Mucosa of rectum (tissue), 2 donors: ENCODE results near the gene RCVRN.
A peak's percentile ranks its signal among the peaks of the same experiment; 100 is the strongest.

Experiments used
- H3K27ac ChIP-seq, 2 donors: one replicate each; pipeline ENCODE4 v1.7.0; 2013; ENCODE audit warnings: inconsistent platforms in 2 of 2, low read depth in 2 of 2, low read length in 2 of 2
- H3K27me3 ChIP-seq, 2 donors: one replicate each; pipeline ENCODE4 v1.7.0; 2013; ENCODE audit warnings: low read length in 2 of 2; ENCODE audit not compliant: control insufficient read depth in 2 of 2, insufficient read depth in 2 of 2
- H3K36me3 ChIP-seq, 2 donors: one replicate each; pipeline ENCODE4 v1.7.0; 2013; ENCODE audit warnings: low read length in 2 of 2; ENCODE audit not compliant: control insufficient read depth in 2 of 2, insufficient read depth in 2 of 2
- H3K4me1 ChIP-seq, 2 donors: one replicate each; pipeline ENCODE4 v1.7.0; 2013; ENCODE audit warnings: low read length in 2 of 2, mild to moderate bottlenecking in 1 of 2; ENCODE audit not compliant: control insufficient read depth in 2 of 2, insufficient read depth in 2 of 2
- H3K4me3 ChIP-seq, 2 donors: one replicate each; pipeline ENCODE4 v1.7.0; 2013; ENCODE audit warnings: low read length in 2 of 2
- H3K9ac ChIP-seq, 2 donors: one replicate each; pipeline ENCODE4 v1.7.0; 2013; ENCODE audit warnings: low read length in 2 of 2, low read depth in 1 of 2, mild to moderate bottlenecking in 1 of 2
- H3K9me3 ChIP-seq, 2 donors: one replicate each; pipeline ENCODE4 v1.7.0; 2013; ENCODE audit warnings: low read length in 2 of 2; ENCODE audit not compliant: control insufficient read depth in 2 of 2
- donor health status: healthy.
- donor health status: Normal muscosa, but diverticular disease.

The RCVRN gene

GRCh38 chr17:9880582-9880999 lies 24.5 kb downstream of the RCVRN start:
- Histone ChIP-seq H3K36me3 (no peaks in the 10 kb centered on the region), H3K4me1 (no peaks in the 10 kb centered on the region), H3K27ac (no peak overlapping the region), H3K27me3 (no peaks in the 10 kb centered on the region), H3K4me3 (no peak overlapping the region), H3K9ac (no peak overlapping the region), H3K9me3 (peaks cover 0 to 3% of the 10 kb centered on the region in 2 donors)

GRCh38 chr17:9878786-9879525 lies 26.1 kb downstream of the RCVRN start:
- Histone ChIP-seq H3K36me3 (no peaks in the 10 kb centered on the region), H3K9me3 (peaks cover 0 to 3% of the 10 kb centered on the region in 2 donors), H3K27ac (no peak overlapping the region)

GRCh38 chr17:9878356-9878755 lies 26.7 kb downstream of the RCVRN start:
- Histone ChIP-seq H3K27ac (no peak overlapping the region), H3K27me3 (no peaks in the 10 kb centered on the region), H3K36me3 (no peaks in the 10 kb centered on the region), H3K4me3 (no peak overlapping the region), H3K9ac (no peak overlapping the region), H3K9me3 (peaks cover 0 to 3% of the 10 kb centered on the region in 2 donors), H3K4me1 (no peaks in the 10 kb centered on the region)

More at GRCh38 chr17:9878786-9879525, 26.1 kb downstream of the RCVRN start:
- Histone ChIP-seq H3K4me3 (no peak overlapping the region), H3K4me1 (no peaks in the 10 kb centered on the region), H3K9ac (no peak overlapping the region), H3K27me3 (no peaks in the 10 kb centered on the region)

- Histone ChIP-seq H3K27ac (no peak overlapping the region), H3K9me3 (no peaks in the 10 kb centered on the region), H3K27me3 (no peaks in the 10 kb centered on the region)
Measured at GRCh38 chr17:9875441-9875840, 29.6 kb downstream of the RCVRN start.

GRCh38 chr17:9874722-9875121 lies 30.3 kb downstream of the RCVRN start:
- peak overlapping the region in 1 of 2 donors; percentile 6 for H3K27ac ChIP-seq
- no peak overlapping the region for H3K9ac ChIP-seq
- no peaks in the 10 kb centered on the region for H3K9me3 ChIP-seq
- H3K27me3 ChIP-seq: no peaks in the 10 kb centered on the region
- H3K4me1 ChIP-seq: no peaks in the 10 kb centered on the region
- no peaks in the 10 kb centered on the region for H3K36me3 ChIP-seq
- no peak overlapping the region for H3K4me3 ChIP-seq

More at GRCh38 chr17:9875441-9875840, 29.6 kb downstream of the RCVRN start:
- H3K36me3 ChIP-seq: no peaks in the 10 kb centered on the region
- H3K4me3 ChIP-seq: no peak overlapping the region
- no peak overlapping the region for H3K9ac ChIP-seq
- no peaks in the 10 kb centered on the region for H3K4me1 ChIP-seq

GRCh38 chr17:9872852-9873251 lies 32.2 kb downstream of the RCVRN start:
- Histone ChIP-seq H3K4me3 (no peak overlapping the region), H3K4me1 (no peaks in the 10 kb centered on the region), H3K27ac (no peak overlapping the region), H3K9me3 (no peaks in the 10 kb centered on the region), H3K36me3 (no peaks in the 10 kb centered on the region), H3K9ac (no peak overlapping the region), H3K27me3 (no peaks in the 10 kb centered on the region)

- Histone ChIP-seq H3K36me3 (no peaks in the 10 kb centered on the region), H3K27me3 (no peaks in the 10 kb centered on the region), H3K4me1 (no peaks in the 10 kb centered on the region), H3K9ac (no peak overlapping the region), H3K4me3 (no peak overlapping the region), H3K27ac (no peak overlapping the region), H3K9me3 (no peaks in the 10 kb centered on the region)
Measured at GRCh38 chr17:9868552-9868951, 36.5 kb downstream of the RCVRN start.

- no peak overlapping the region for H3K4me3 ChIP-seq
- no peak overlapping the region for H3K9ac ChIP-seq
- H3K36me3 ChIP-seq: no peaks in the 10 kb centered on the region
Measured at GRCh38 chr17:9865586-9865985, 39.5 kb downstream of the RCVRN start.

GRCh38 chr17:9862949-9863348 lies 42.1 kb downstream of the RCVRN start:
- Histone ChIP-seq H3K9ac (no peak overlapping the region), H3K4me3 (no peak overlapping the region), H3K27me3 (no peaks in the 10 kb centered on the region), H3K27ac (no peak overlapping the region), H3K4me1 (no peaks in the 10 kb centered on the region), H3K9me3 (no peaks in the 10 kb centered on the region), H3K36me3 (no peaks in the 10 kb centered on the region)

More at GRCh38 chr17:9865586-9865985, 39.5 kb downstream of the RCVRN start:
- no peak overlapping the region for H3K27ac ChIP-seq
- no peaks in the 10 kb centered on the region for H3K9me3 ChIP-seq
- no peaks in the 10 kb centered on the region for H3K27me3 ChIP-seq
- no peaks in the 10 kb centered on the region for H3K4me1 ChIP-seq

GRCh38 chr17:9862220-9862619 lies 42.9 kb downstream of the RCVRN start:
- H3K9ac ChIP-seq: no peak overlapping the region
- H3K4me1 ChIP-seq: no peaks in the 10 kb centered on the region
- no peaks in the 10 kb centered on the region for H3K27me3 ChIP-seq
- no peak overlapping the region for H3K4me3 ChIP-seq
- no peak overlapping the region for H3K27ac ChIP-seq
- H3K9me3 ChIP-seq: no peaks in the 10 kb centered on the region
- H3K36me3 ChIP-seq: no peaks in the 10 kb centered on the region
